ENCODE data around the gene ASB3.
"Not testable (repeated sequence)": the region's sequence is repeated elsewhere in the genome, so short reads cannot be mapped to it uniquely, and the experiment has no call there.

The ASB3 gene

DNA sequence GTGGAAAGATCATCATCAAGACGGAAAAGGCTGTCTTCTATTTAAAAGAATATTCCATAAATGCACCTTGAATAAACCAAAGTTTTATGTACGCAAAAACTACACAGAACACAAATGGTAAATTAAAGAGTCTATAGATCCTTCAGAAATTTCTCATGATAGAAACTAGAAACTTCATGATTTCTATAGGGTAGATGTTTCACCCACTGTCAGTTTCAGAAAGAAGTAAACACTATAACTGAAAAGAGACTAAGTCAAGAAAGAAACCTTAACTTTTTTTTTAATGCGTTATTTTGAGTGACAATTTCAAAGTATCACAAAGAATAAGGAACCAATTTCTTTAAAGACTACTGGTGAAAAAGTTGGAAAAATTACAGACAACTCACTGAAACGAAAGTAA, 61.1 kb downstream of the ASB3 start:
- in situ Hi-C loops (cut with HindIII; ENCODE audit: low pct_ligation_motif_present, low sequenced_read_pairs): no loop called here
- Histone ChIP-seq H3K27ac (no peak overlapping the region), H3K27me3 (replicated peaks) (no peaks in the 10 kb centered on the region), H3K4me3 (ENCODE audit: low read depth, low read length) (no peak overlapping the region), H3K36me3 (replicated peaks) (no peaks in the 10 kb centered on the region)
- DNase-seq: no peak
- no peak for TF ChIP-seq CTCF (IDR thresholded peaks at IDR 0.05; ENCODE audit: low read depth, low read length, missing control alignments)

DNA sequence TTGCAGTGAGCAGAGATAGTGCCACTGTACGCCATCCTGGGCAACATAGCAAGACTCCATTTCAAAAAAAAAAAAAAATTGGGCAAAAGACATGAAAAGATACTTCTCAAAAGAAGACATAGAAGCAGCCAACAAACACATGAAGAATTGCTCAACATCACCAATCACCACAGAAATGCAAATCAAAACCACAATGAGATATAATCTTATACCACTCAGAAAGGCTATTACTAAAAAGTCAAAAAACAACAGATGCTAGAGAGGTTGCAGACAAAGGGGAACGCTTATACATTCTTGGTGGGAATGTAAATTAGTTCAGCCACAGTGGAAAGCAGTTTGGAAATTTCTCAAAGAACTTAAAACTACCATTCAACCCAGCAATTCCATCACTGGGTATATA, 62.2 kb downstream of the ASB3 start:
- Histone ChIP-seq H3K27me3 (replicated peaks) (no peaks in the 10 kb centered on the region), H3K36me3 (replicated peaks) (no peaks in the 10 kb centered on the region), H3K4me3 (ENCODE audit: low read depth, low read length) (no peak overlapping the region), H3K27ac (no peak overlapping the region)
- in situ Hi-C loops (cut with HindIII; ENCODE audit: low pct_ligation_motif_present, low sequenced_read_pairs): no loop called here
- no peak for TF ChIP-seq CTCF (IDR thresholded peaks at IDR 0.05; ENCODE audit: low read depth, low read length, missing control alignments)
- peak; percentile 34 for DNase-seq

DNA sequence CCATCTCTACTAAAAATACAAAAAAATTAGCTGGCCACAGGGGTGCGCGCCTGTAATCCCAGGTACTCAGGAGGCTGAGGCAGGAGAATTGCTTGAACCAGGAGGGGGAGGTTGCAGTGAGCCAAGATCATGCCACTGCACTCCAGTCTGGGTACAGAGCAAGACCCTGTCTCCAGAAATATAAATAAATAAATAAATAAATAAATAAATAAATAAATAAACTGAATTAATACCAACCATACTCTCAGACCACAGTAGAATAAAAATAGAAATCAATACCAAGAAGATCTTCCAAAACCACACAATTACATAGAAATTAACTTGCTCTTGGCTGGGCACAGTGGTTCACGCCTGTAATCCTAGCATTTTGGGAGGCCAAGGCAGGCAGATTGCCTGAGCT, 65.8 kb downstream of the ASB3 start:
- in situ Hi-C loops (cut with HindIII; ENCODE audit: low pct_ligation_motif_present, low sequenced_read_pairs); H3K4me3 ChIP-seq (ENCODE audit: low read depth, low read length); H3K27me3 ChIP-seq (replicated peaks); DNase-seq; H3K27ac ChIP-seq; H3K36me3 ChIP-seq (replicated peaks): not testable (repeated sequence)

GRCh38 chr2:53715568-53715967, 71.2 kb downstream of the ASB3 start:
- Histone ChIP-seq H3K27ac (no peak overlapping the region), H3K27me3 (replicated peaks) (no peaks in the 10 kb centered on the region), H3K36me3 (replicated peaks) (peaks cover 2% of the 10 kb centered on the region), H3K4me3 (ENCODE audit: low read depth, low read length) (no peak overlapping the region)
- in situ Hi-C loops (cut with HindIII; ENCODE audit: low pct_ligation_motif_present, low sequenced_read_pairs): no loop called here
- no peak for DNase-seq
- no peak for TF ChIP-seq CTCF (IDR thresholded peaks at IDR 0.05; ENCODE audit: low read depth, low read length, missing control alignments)

- TF ChIP-seq CTCF (IDR thresholded peaks at IDR 0.05; ENCODE audit: low read depth, low read length, missing control alignments): no peak
- H3K4me3 ChIP-seq (ENCODE audit: low read depth, low read length): no peak overlapping the region
- H3K27ac ChIP-seq: no peak overlapping the region
- in situ Hi-C loops (cut with HindIII; ENCODE audit: low pct_ligation_motif_present, low sequenced_read_pairs): no loop called here
- peaks cover 4% of the 10 kb centered on the region for H3K36me3 ChIP-seq (replicated peaks)
- DNase-seq: no peak
- no peaks in the 10 kb centered on the region for H3K27me3 ChIP-seq (replicated peaks)
Observed at GRCh38 chr2:53711271-53711780, 75.4 kb downstream of the ASB3 start.

- in situ Hi-C loops (cut with HindIII; ENCODE audit: low pct_ligation_motif_present, low sequenced_read_pairs): no loop called here
- no peak for DNase-seq
- Histone ChIP-seq H3K27me3 (replicated peaks) (no peaks in the 10 kb centered on the region), H3K27ac (no peak overlapping the region), H3K4me3 (ENCODE audit: low read depth, low read length) (no peak overlapping the region), H3K36me3 (replicated peaks) (peaks cover 2% of the 10 kb centered on the region)
- TF ChIP-seq CTCF (IDR thresholded peaks at IDR 0.05; ENCODE audit: low read depth, low read length, missing control alignments): no peak
Observed at GRCh38 chr2:53708988-53709387, 77.8 kb downstream of the ASB3 start.

All from brain microvascular endothelial cell (primary cell).